ENCODE data around the gene POLR2H.

POLR2H gene

DNA sequence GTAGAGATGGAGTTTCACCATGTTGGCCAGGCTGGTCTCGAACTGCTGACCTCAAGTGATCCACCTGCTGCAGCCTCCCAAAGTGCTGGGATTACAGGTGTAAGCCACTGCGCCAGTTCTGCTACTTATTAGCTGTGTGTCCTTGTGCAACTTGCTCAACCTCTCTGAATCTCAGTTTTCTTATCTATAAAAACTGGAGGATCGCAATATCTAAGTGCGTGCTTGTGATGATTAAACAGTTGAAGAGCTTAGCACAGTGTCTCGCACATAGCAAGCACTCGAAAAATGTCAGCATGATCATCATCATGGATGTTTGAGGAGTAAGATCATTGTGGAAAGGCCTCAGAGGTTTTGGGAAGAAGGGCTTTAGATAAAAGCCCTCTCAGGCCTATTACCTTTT is 10.9 kb upstream of the POLR2H start:
- no peak overlapping the region for H3K9ac ChIP-seq (ENCODE audit: low read depth in 1 of 2, low read length in 2 of 2)
- peaks cover 3 to 20% of the 10 kb centered on the region in 2 donors for H3K36me3 ChIP-seq (ENCODE audit: control insufficient read depth in 1 of 2, insufficient read depth in 2 of 2, low read length in 2 of 2)
- peaks cover 24 to 28% of the 10 kb centered on the region in 2 donors for H3K4me1 ChIP-seq (ENCODE audit: control insufficient read depth in 1 of 2, insufficient read depth in 2 of 2, low read length in 2 of 2)
- no peak overlapping the region for H3K4me3 ChIP-seq (ENCODE audit: low read depth in 1 of 2, low read length in 2 of 2)
- no peak overlapping the region for H3K27ac ChIP-seq (ENCODE audit: low read depth, low read length)
- no peaks in the 10 kb centered on the region for H3K27me3 ChIP-seq (ENCODE audit: control insufficient read depth in 1 of 2, insufficient read depth in 2 of 2, low read length in 2 of 2)
- H3K9me3 ChIP-seq (ENCODE audit: control insufficient read depth in 1 of 2, low read length in 2 of 2), result no peaks in the 10 kb centered on the region

- Histone ChIP-seq H3K4me3 (ENCODE audit: low read depth in 1 of 2, low read length in 2 of 2) (peak overlapping the region in 1 of 2 donors; percentile 0), H3K27ac (ENCODE audit: low read depth, low read length) (peak overlapping the region; percentile 64), H3K9ac (ENCODE audit: low read depth in 1 of 2, low read length in 2 of 2) (peak overlapping the region; percentile 8 to 66), H3K27me3 (ENCODE audit: control insufficient read depth in 1 of 2, insufficient read depth in 2 of 2, low read length in 2 of 2) (no peaks in the 10 kb centered on the region), H3K4me1 (ENCODE audit: control insufficient read depth in 1 of 2, insufficient read depth in 2 of 2, low read length in 2 of 2) (peaks cover 20 to 24% of the 10 kb centered on the region in 2 donors), H3K9me3 (ENCODE audit: control insufficient read depth in 1 of 2, low read length in 2 of 2) (no peaks in the 10 kb centered on the region), H3K36me3 (ENCODE audit: control insufficient read depth in 1 of 2, insufficient read depth in 2 of 2, low read length in 2 of 2) (peaks cover 3 to 27% of the 10 kb centered on the region in 2 donors)
Observed at GRCh38 chr3:184351511-184352148, 9.9 kb upstream of the POLR2H start.

- Histone ChIP-seq H3K4me1 (ENCODE audit: control insufficient read depth in 1 of 2, insufficient read depth in 2 of 2, low read length in 2 of 2) (peaks cover 20 to 24% of the 10 kb centered on the region in 2 donors), H3K9ac (ENCODE audit: low read depth in 1 of 2, low read length in 2 of 2) (peak overlapping the region; percentile 25 to 66), H3K36me3 (ENCODE audit: control insufficient read depth in 1 of 2, insufficient read depth in 2 of 2, low read length in 2 of 2) (peaks cover 6 to 29% of the 10 kb centered on the region in 2 donors), H3K9me3 (ENCODE audit: control insufficient read depth in 1 of 2, low read length in 2 of 2) (no peaks in the 10 kb centered on the region), H3K27ac (ENCODE audit: low read depth, low read length) (peak overlapping the region; percentile 72), H3K4me3 (ENCODE audit: low read depth in 1 of 2, low read length in 2 of 2) (peak overlapping the region; percentile 4 to 48), H3K27me3 (ENCODE audit: control insufficient read depth in 1 of 2, insufficient read depth in 2 of 2, low read length in 2 of 2) (no peaks in the 10 kb centered on the region)
Observed at GRCh38 chr3:184352149-184352785, 9.2 kb upstream of the POLR2H start.

DNA sequence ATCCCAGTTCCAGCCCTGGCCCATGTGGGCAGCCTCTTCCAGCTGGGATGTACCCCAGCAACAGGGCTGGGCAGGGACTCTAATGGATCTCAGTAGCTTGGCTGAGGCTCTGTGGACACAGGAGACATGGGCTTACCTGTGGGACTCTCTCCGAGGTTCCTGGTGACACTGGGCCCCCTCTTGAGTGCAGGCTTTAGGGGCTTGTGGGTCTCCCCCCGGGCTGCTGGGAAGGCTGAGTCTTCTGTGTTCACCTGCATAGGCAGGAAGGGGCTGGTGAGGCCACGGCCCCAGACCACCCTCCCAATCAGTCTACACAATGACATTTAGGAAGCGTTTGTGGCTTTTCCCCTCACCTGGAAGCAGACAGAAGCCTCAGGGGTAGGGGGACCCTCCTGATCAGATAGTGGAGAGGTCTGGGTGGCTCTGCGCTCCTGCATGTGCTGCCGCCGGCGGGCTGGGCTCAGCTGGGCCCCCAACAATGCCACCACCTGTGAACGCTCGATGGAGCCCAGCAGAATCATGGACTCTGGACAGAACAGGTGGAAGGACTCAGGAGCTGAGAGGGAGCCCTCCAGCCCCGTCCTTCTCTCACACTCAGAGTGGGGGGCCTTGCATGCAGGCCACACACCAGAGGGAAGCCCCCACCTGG is 8.5 kb upstream of the POLR2H start:
- Histone ChIP-seq H3K36me3 (ENCODE audit: control insufficient read depth in 1 of 2, insufficient read depth in 2 of 2, low read length in 2 of 2) (peaks cover 6 to 33% of the 10 kb centered on the region in 2 donors), H3K27me3 (ENCODE audit: control insufficient read depth in 1 of 2, insufficient read depth in 2 of 2, low read length in 2 of 2) (no peaks in the 10 kb centered on the region), H3K4me3 (ENCODE audit: low read depth in 1 of 2, low read length in 2 of 2) (peak overlapping the region; percentile 4 to 48), H3K9me3 (ENCODE audit: control insufficient read depth in 1 of 2, low read length in 2 of 2) (no peaks in the 10 kb centered on the region), H3K4me1 (ENCODE audit: control insufficient read depth in 1 of 2, insufficient read depth in 2 of 2, low read length in 2 of 2) (peaks cover 20 to 24% of the 10 kb centered on the region in 2 donors), H3K27ac (ENCODE audit: low read depth, low read length) (no peak overlapping the region), H3K9ac (ENCODE audit: low read depth in 1 of 2, low read length in 2 of 2) (peak overlapping the region in 1 of 2 donors; percentile 66)

DNA sequence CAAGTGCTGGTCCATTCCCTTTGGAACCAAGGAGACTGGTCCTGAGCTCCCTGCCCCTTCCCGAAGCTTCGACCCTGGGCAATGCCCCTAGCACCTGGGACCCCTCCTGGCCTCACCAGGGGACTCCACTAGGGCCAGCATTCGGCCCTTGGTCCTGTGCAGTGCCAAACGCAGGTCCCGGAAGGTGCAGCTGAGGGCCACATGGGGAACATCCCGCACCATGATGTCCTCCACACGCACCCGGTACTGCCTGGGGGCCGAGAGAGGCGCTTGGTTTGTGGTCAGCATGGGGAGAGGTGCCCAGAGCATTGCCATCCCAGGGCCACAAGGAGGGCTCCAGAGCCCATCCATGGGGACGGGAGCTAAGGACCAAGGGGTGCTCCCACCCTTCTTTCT is 8.0 kb upstream of the POLR2H start:
- no peaks in the 10 kb centered on the region for H3K27me3 ChIP-seq (ENCODE audit: control insufficient read depth in 1 of 2, insufficient read depth in 2 of 2, low read length in 2 of 2)
- no peak overlapping the region for H3K27ac ChIP-seq (ENCODE audit: low read depth, low read length)
- H3K9me3 ChIP-seq (ENCODE audit: control insufficient read depth in 1 of 2, low read length in 2 of 2), result no peaks in the 10 kb centered on the region
- H3K9ac ChIP-seq (ENCODE audit: low read depth in 1 of 2, low read length in 2 of 2), result no peak overlapping the region
- peaks cover 20 to 24% of the 10 kb centered on the region in 2 donors for H3K4me1 ChIP-seq (ENCODE audit: control insufficient read depth in 1 of 2, insufficient read depth in 2 of 2, low read length in 2 of 2)
- peaks cover 6 to 38% of the 10 kb centered on the region in 2 donors for H3K36me3 ChIP-seq (ENCODE audit: control insufficient read depth in 1 of 2, insufficient read depth in 2 of 2, low read length in 2 of 2)
- no peak overlapping the region for H3K4me3 ChIP-seq (ENCODE audit: low read depth in 1 of 2, low read length in 2 of 2)

- Histone ChIP-seq H3K27ac (ENCODE audit: low read depth, low read length) (no peak overlapping the region), H3K9me3 (ENCODE audit: control insufficient read depth in 1 of 2, low read length in 2 of 2) (no peaks in the 10 kb centered on the region), H3K36me3 (ENCODE audit: control insufficient read depth in 1 of 2, insufficient read depth in 2 of 2, low read length in 2 of 2) (peaks cover 6 to 39% of the 10 kb centered on the region in 2 donors), H3K4me3 (ENCODE audit: low read depth in 1 of 2, low read length in 2 of 2) (no peak overlapping the region), H3K4me1 (ENCODE audit: control insufficient read depth in 1 of 2, insufficient read depth in 2 of 2, low read length in 2 of 2) (peaks cover 20 to 24% of the 10 kb centered on the region in 2 donors), H3K27me3 (ENCODE audit: control insufficient read depth in 1 of 2, insufficient read depth in 2 of 2, low read length in 2 of 2) (no peaks in the 10 kb centered on the region), H3K9ac (ENCODE audit: low read depth in 1 of 2, low read length in 2 of 2) (no peak overlapping the region)
Observed at GRCh38 chr3:184354121-184354728, 7.3 kb upstream of the POLR2H start.

GRCh38 chr3:184354754-184355153 is 6.8 kb upstream of the POLR2H start:
- no peak overlapping the region for H3K27ac ChIP-seq (ENCODE audit: low read depth, low read length)
- no peaks in the 10 kb centered on the region for H3K27me3 ChIP-seq (ENCODE audit: control insufficient read depth in 1 of 2, insufficient read depth in 2 of 2, low read length in 2 of 2)
- H3K4me1 ChIP-seq (ENCODE audit: control insufficient read depth in 1 of 2, insufficient read depth in 2 of 2, low read length in 2 of 2), result peaks cover 20 to 28% of the 10 kb centered on the region in 2 donors
- peaks cover 6 to 39% of the 10 kb centered on the region in 2 donors for H3K36me3 ChIP-seq (ENCODE audit: control insufficient read depth in 1 of 2, insufficient read depth in 2 of 2, low read length in 2 of 2)
- H3K4me3 ChIP-seq (ENCODE audit: low read depth in 1 of 2, low read length in 2 of 2), result no peak overlapping the region
- no peaks in the 10 kb centered on the region for H3K9me3 ChIP-seq (ENCODE audit: control insufficient read depth in 1 of 2, low read length in 2 of 2)
- no peak overlapping the region for H3K9ac ChIP-seq (ENCODE audit: low read depth in 1 of 2, low read length in 2 of 2)

- no peaks in the 10 kb centered on the region for H3K27me3 ChIP-seq (ENCODE audit: control insufficient read depth in 1 of 2, insufficient read depth in 2 of 2, low read length in 2 of 2)
- H3K27ac ChIP-seq (ENCODE audit: low read depth, low read length), result no peak overlapping the region
- peaks cover 6 to 39% of the 10 kb centered on the region in 2 donors for H3K36me3 ChIP-seq (ENCODE audit: control insufficient read depth in 1 of 2, insufficient read depth in 2 of 2, low read length in 2 of 2)
- H3K4me3 ChIP-seq (ENCODE audit: low read depth in 1 of 2, low read length in 2 of 2), result no peak overlapping the region
- H3K9me3 ChIP-seq (ENCODE audit: control insufficient read depth in 1 of 2, low read length in 2 of 2), result no peaks in the 10 kb centered on the region
- no peak overlapping the region for H3K9ac ChIP-seq (ENCODE audit: low read depth in 1 of 2, low read length in 2 of 2)
- H3K4me1 ChIP-seq (ENCODE audit: control insufficient read depth in 1 of 2, insufficient read depth in 2 of 2, low read length in 2 of 2), result peaks cover 25 to 33% of the 10 kb centered on the region in 2 donors
Observed at GRCh38 chr3:184355261-184356040, 6.1 kb upstream of the POLR2H start.

DNA sequence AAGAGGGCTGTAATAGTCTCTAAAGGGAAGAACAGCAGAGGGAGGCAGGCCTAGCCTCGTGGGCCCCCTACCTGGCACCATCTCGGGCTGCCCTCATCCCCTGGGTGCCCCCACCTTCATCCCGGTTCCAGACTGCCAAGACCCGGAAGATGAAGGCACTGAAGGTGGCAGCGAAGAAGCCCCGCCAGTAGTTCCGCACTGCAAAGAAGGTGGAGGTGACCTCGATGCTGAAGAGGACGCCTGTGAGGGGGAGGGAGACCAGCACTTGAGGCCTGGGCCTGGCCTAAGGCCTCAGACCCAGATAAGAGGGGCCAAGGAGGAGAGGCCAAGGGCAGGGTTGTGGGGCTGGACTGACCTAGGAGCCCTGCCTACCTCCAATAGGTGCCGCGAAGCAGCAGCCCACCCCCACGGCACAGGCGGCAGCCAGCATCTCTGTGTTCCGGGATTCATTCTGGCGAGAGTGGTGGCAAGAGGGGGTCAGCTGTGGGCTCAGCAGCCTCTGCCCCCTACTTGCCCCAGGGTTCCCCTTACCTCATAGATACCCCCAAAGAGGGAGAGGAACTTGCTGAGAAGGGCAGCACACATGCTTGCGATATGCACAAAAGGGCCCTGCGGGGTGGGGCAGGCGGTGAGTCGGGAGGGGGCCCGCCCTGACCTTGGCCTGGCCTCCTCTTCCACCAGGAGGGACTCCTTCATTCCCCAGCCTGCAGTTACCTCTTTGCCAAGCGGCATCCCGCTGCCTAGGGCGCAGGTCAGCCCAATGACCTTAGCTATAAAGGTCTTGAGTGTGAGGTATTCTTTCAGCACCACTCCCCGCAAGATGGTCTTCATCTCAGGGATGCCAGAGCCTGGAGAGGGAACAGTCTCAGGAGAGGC is 4.0 kb upstream of the POLR2H start:
- H3K9ac ChIP-seq (ENCODE audit: low read depth in 1 of 2, low read length in 2 of 2), result no peak overlapping the region
- H3K9me3 ChIP-seq (ENCODE audit: control insufficient read depth in 1 of 2, low read length in 2 of 2), result no peaks in the 10 kb centered on the region
- H3K4me1 ChIP-seq (ENCODE audit: control insufficient read depth in 1 of 2, insufficient read depth in 2 of 2, low read length in 2 of 2), result peaks cover 22 to 24% of the 10 kb centered on the region in 2 donors
- H3K36me3 ChIP-seq (ENCODE audit: control insufficient read depth in 1 of 2, insufficient read depth in 2 of 2, low read length in 2 of 2), result peaks cover 6 to 39% of the 10 kb centered on the region in 2 donors
- no peaks in the 10 kb centered on the region for H3K27me3 ChIP-seq (ENCODE audit: control insufficient read depth in 1 of 2, insufficient read depth in 2 of 2, low read length in 2 of 2)
- H3K4me3 ChIP-seq (ENCODE audit: low read depth in 1 of 2, low read length in 2 of 2), result no peak overlapping the region
- no peak overlapping the region for H3K27ac ChIP-seq (ENCODE audit: low read depth, low read length)

Data from duodenal mucosa (tissue), 2 donors.